ENCODE data around the gene DNMT3A.

The DNMT3A gene

DNA sequence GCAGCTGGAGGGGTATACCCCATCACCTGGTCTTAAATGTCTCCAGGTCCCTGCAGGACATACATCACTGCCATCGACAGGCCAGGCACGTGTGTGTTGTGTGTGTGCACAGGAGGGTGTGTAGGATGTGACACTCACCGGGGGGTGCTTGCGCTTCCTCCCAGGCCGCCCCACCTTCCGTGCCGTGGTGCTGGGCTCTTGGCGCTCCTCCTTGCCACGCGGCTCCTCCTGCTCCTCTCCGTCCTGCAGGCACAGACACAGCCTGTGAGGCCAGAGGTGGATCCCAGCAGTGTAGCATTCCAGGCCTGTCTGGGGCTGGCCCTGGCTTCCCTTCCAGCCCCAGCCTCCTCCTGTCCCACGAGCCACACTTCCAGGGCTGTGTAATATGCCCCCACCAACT is 41.7 kb downstream of the DNMT3A start:
- in situ Hi-C loops (cut with HindIII; ENCODE audit: low sequenced_read_pairs), result no loop called here
- DNase-seq (ENCODE audit: low read depth, low spot score), result no peak
- TF ChIP-seq CTCF (IDR thresholded peaks at IDR 0.05; ENCODE audit: low read depth, low read length), result no peak
- no peak overlapping the region for H3K4me3 ChIP-seq (ENCODE audit: low read depth, low read length)

- H3K4me3 ChIP-seq (ENCODE audit: low read depth, low read length), result no peak overlapping the region
- in situ Hi-C loops (cut with HindIII; ENCODE audit: low sequenced_read_pairs), result no loop called here
- no peak for DNase-seq (ENCODE audit: low read depth, low spot score)
- TF ChIP-seq CTCF (IDR thresholded peaks at IDR 0.05; ENCODE audit: low read depth, low read length), result no peak
Measured at GRCh38 chr2:25298776-25299431, 42.8 kb downstream of the DNMT3A start.

GRCh38 chr2:25297738-25298137 is 44.0 kb downstream of the DNMT3A start:
- in situ Hi-C loops (cut with HindIII; ENCODE audit: low sequenced_read_pairs), result no loop called here
- DNase-seq (ENCODE audit: low read depth, low spot score), result no peak
- H3K4me3 ChIP-seq (ENCODE audit: low read depth, low read length), result no peak overlapping the region
- TF ChIP-seq CTCF (IDR thresholded peaks at IDR 0.05; ENCODE audit: low read depth, low read length), result no peak

GRCh38 chr2:25295621-25296020 is 46.1 kb downstream of the DNMT3A start:
- no peak for DNase-seq (ENCODE audit: low read depth, low spot score)
- no peak overlapping the region for H3K4me3 ChIP-seq (ENCODE audit: low read depth, low read length)
- in situ Hi-C loops (cut with HindIII; ENCODE audit: low sequenced_read_pairs), result no loop called here
- TF ChIP-seq CTCF (IDR thresholded peaks at IDR 0.05; ENCODE audit: low read depth, low read length), result no peak

DNA sequence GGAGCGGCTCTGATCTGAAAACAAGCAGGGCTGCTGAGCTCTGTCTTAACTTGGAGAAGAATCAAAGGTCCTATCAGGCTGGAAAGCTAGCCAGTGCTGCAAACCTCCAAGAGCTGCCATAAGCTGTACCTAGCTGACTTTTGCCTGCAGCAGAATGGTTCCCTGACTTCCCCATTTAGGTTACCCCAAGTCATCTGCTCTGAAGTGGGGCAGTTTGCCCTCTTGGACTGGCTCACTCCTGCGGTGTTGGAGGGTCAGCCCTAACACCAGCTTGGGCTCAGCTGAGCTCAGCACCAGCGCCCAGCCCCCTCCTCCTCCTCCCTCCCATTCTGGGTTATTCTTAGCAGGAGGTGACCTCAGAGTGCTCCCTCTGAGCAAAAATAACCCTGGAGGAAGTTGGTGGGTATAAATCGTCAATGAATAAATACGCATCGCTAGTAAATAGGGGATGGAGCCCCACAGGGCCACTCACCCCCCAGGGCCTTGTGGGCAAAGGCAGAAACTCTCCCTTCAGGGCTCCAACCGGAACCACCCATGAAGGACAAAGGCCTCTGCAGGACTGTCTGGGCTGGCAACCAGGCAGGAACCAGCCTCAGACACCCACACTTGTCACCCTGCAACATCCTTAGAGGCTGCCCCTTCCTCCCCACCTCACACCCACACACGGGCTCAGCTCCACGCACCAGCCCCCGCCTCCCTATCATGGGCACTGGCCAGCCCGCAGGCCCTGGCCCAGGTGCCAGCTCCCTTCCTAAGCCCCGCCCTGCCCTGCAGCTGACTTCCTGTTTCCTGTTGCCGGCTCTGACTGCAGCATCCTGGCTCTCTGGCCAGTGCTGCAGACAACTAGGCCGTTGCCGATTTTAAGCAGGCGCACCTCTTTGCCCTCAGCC is 46.9 kb downstream of the DNMT3A start:
- peak; percentile 35 for DNase-seq (ENCODE audit: low read depth, low spot score)
- H3K4me3 ChIP-seq (ENCODE audit: low read depth, low read length), result no peak overlapping the region
- in situ Hi-C loops (cut with HindIII; ENCODE audit: low sequenced_read_pairs), result no loop called here
- TF ChIP-seq CTCF (IDR thresholded peaks at IDR 0.05; ENCODE audit: low read depth, low read length), result no peak

DNA sequence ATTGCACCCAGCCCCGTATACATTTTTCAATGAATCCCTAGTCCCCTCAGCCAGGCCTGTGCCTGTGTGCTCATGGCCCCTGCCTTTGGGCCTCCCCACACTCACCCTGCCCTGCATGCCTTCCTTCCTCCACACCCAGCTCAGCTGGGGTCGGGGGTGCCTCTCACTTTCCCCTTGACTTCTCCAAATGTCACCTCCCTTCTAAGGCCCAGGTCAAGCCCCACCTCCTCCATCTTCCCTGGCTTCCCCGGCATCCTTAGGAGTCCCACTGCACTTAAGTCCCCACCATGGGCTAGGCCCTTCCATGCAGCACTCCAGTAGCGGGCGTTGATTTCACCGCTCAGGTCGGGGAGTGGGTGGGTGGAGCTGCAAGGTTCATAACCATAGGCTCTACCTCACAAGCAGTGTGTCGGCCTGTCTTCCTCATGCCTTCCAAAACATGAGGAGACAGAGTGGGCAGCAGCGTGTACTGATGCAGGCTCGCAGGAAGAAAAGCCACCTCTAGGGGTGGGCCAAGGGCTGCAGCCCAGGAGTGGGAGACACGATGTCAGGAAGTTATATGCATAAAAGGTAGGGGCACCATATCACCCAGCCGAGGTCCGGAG is 47.7 kb downstream of the DNMT3A start:
- in situ Hi-C loops (cut with HindIII; ENCODE audit: low sequenced_read_pairs), result no loop called here
- no peak for TF ChIP-seq CTCF (IDR thresholded peaks at IDR 0.05; ENCODE audit: low read depth, low read length)
- DNase-seq (ENCODE audit: low read depth, low spot score), result no peak
- no peak overlapping the region for H3K4me3 ChIP-seq (ENCODE audit: low read depth, low read length)

Measured in astrocyte of the spinal cord (primary cell).